Stimulated activated memory B cell treated with anti-CD40 and anti-IgM and Interleukin-4, amounts not matched to agents 10 μg/mL and 1 μg/mL and 100 μg/mL, for 72 hours (primary cell): Measurements from ENCODE around the gene KCNA4.
"Not testable (repeated sequence)": the region's sequence is repeated elsewhere in the genome, so short reads cannot be mapped to it uniquely, and the experiment has no call there.

Source experiments
- ATAC-seq: fragments of 150-1000 bp; cut with Tn5 transposase; 2 replicates; pipeline ENCODE4 v1.10.0; 2021
- H3K27ac Mint-ChIP-seq: one replicate; pipeline ENCODE4 v1.8.0; 2022; ENCODE audit warnings: mild to moderate bottlenecking, mixed read lengths
- H3K27me3 Mint-ChIP-seq: one replicate; pipeline ENCODE4 v1.8.0; 2022; ENCODE audit warnings: mixed read lengths
- H3K36me3 Mint-ChIP-seq: one replicate; pipeline ENCODE4 v1.8.0; 2022; ENCODE audit warnings: mixed read lengths
- H3K4me1 Mint-ChIP-seq: one replicate; pipeline ENCODE4 v1.8.0; 2022; ENCODE audit warnings: mixed read lengths
- H3K4me3 Mint-ChIP-seq: one replicate; pipeline ENCODE4 v1.8.0; 2022; ENCODE audit warnings: mild to moderate bottlenecking, moderate library complexity, mixed read lengths
- H3K9me3 Mint-ChIP-seq: one replicate; pipeline ENCODE4 v1.8.0; 2022; ENCODE audit warnings: mixed read lengths

The KCNA4 gene

GRCh38 chr11:30015725-30016412 is 961 bp downstream of the KCNA4 start:
- no peaks in the 10 kb centered on the region for H3K4me1 Mint-ChIP-seq
- H3K36me3 Mint-ChIP-seq: no peaks in the 10 kb centered on the region
- peaks cover 22% of the 10 kb centered on the region for H3K27me3 Mint-ChIP-seq
- no peak for ATAC-seq
- H3K4me3 Mint-ChIP-seq: no peak overlapping the region
- H3K27ac Mint-ChIP-seq: no peak overlapping the region
- no peaks in the 10 kb centered on the region for H3K9me3 Mint-ChIP-seq

- no peaks in the 10 kb centered on the region for H3K4me1 Mint-ChIP-seq
- no peaks in the 10 kb centered on the region for H3K36me3 Mint-ChIP-seq
- H3K27ac Mint-ChIP-seq: no peak overlapping the region
- no peaks in the 10 kb centered on the region for H3K9me3 Mint-ChIP-seq
- no peak for ATAC-seq
- no peak overlapping the region for H3K4me3 Mint-ChIP-seq
- peaks cover 3% of the 10 kb centered on the region for H3K27me3 Mint-ChIP-seq
Measured at GRCh38 chr11:30012346-30012745, 4.5 kb downstream of the KCNA4 start.

GRCh38 chr11:30009060-30009459 is 7.8 kb downstream of the KCNA4 start:
- no peaks in the 10 kb centered on the region for H3K9me3 Mint-ChIP-seq
- H3K4me3 Mint-ChIP-seq: no peak overlapping the region
- no peak overlapping the region for H3K27ac Mint-ChIP-seq
- H3K36me3 Mint-ChIP-seq: no peaks in the 10 kb centered on the region
- H3K4me1 Mint-ChIP-seq: no peaks in the 10 kb centered on the region
- ATAC-seq: no peak
- H3K27me3 Mint-ChIP-seq: no peaks in the 10 kb centered on the region

DNA sequence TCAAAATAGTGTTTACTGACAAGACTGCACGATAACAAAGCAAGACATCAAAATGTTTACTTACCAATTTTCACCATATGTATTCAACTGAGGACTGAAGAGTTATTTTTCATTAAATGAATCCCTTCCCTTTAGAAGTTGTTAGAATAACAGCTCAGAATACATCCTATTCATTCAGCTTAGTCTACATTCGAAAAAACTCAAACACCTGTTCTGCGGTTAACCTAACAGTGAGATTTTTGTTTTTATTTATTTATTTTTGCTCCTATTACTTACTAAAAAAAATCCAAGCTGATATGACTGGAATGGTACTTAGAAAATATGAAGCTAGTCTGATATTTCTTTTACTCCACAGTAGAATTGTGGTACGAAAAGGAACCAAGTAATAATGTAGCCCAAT is 10.0 kb downstream of the KCNA4 start:
- Mint-ChIP-seq H3K4me1 (no peaks in the 10 kb centered on the region), H3K4me3 (no peak overlapping the region), H3K27me3 (no peaks in the 10 kb centered on the region), H3K36me3 (no peaks in the 10 kb centered on the region), H3K27ac (no peak overlapping the region), H3K9me3 (no peaks in the 10 kb centered on the region)
- ATAC-seq: no peak

- no peaks in the 10 kb centered on the region for H3K27me3 Mint-ChIP-seq
- no peaks in the 10 kb centered on the region for H3K36me3 Mint-ChIP-seq
- no peak overlapping the region for H3K27ac Mint-ChIP-seq
- H3K9me3 Mint-ChIP-seq: no peaks in the 10 kb centered on the region
- no peak overlapping the region for H3K4me3 Mint-ChIP-seq
- no peak for ATAC-seq
- H3K4me1 Mint-ChIP-seq: no peaks in the 10 kb centered on the region
Measured at GRCh38 chr11:30002157-30002785, 14.6 kb downstream of the KCNA4 start.

DNA sequence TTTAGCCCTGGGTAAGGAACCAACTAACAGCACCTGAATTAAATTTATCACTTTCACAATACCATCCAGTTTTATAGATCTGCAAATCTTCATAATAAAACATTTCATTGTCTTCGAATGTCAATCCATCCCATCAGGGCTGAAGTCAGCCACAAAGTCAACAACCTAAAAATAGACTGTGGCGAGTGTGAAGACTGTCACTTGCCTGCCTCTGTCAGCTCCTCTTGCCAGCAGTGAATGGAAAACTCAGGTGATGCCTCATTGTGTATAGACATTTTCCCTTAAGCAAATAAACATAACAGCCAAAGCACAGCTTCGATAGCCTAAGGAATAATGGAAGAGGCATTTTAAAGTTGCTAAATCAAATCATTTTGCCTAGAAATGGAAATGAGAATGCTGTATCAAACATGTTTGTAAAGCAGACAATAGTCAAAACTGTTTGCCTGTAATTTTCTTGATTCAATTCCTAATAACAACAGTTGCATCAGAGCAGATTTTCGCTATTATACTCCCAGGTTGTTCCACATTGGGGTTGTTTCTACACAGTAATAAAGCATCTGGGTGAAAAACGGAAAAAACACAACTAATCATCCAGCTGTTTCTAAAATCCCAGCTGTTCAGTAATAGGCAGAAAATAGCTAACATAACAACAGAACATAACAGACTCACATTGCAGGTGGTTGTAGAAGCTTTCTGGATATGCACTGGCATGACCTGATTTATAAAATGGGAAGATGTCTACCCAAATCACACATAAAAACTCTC is 15.7 kb downstream of the KCNA4 start:
- no peak overlapping the region for H3K27ac Mint-ChIP-seq
- H3K36me3 Mint-ChIP-seq: no peaks in the 10 kb centered on the region
- H3K27me3 Mint-ChIP-seq: no peaks in the 10 kb centered on the region
- no peaks in the 10 kb centered on the region for H3K9me3 Mint-ChIP-seq
- no peak for ATAC-seq
- no peaks in the 10 kb centered on the region for H3K4me1 Mint-ChIP-seq
- H3K4me3 Mint-ChIP-seq: no peak overlapping the region

GRCh38 chr11:29996016-29996415 is 20.8 kb downstream of the KCNA4 start:
- Mint-ChIP-seq H3K4me1 (no peaks in the 10 kb centered on the region), H3K4me3 (no peak overlapping the region), H3K9me3 (no peaks in the 10 kb centered on the region)

GRCh38 chr11:29989174-29989970 is 27.5 kb downstream of the KCNA4 start:
- Mint-ChIP-seq H3K36me3 (no peaks in the 10 kb centered on the region), H3K4me3 (no peak overlapping the region), H3K9me3 (no peaks in the 10 kb centered on the region), H3K27me3 (no peaks in the 10 kb centered on the region), H3K27ac (no peak overlapping the region), H3K4me1 (no peaks in the 10 kb centered on the region)
- no peak for ATAC-seq

More at GRCh38 chr11:29996016-29996415, 20.8 kb downstream of the KCNA4 start:
- Mint-ChIP-seq H3K36me3 (no peaks in the 10 kb centered on the region), H3K27ac (no peak overlapping the region), H3K27me3 (no peaks in the 10 kb centered on the region)
- ATAC-seq: no peak

DNA sequence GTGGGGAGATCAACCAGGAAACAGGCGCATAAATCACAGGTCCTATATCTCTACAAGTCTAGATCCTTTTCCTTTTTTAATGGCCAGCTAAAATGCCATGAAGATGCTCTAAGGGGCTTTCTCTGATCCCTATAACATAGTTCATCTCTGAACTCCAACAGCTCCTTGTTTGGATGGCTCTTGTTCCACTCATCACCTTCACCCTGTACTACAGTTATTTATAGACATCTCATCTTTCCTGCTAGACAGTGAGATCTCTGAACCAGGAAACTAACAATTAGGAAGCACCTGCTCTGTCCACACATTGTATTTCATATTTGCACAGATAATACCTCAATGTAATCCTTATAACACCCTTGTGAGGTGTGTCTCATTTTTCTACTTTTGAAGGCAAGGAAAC is 31.6 kb downstream of the KCNA4 start:
- no peaks in the 10 kb centered on the region for H3K4me1 Mint-ChIP-seq
- H3K36me3 Mint-ChIP-seq: no peaks in the 10 kb centered on the region
- H3K9me3 Mint-ChIP-seq: no peaks in the 10 kb centered on the region
- no peaks in the 10 kb centered on the region for H3K27me3 Mint-ChIP-seq
- H3K27ac Mint-ChIP-seq: no peak overlapping the region
- H3K4me3 Mint-ChIP-seq: no peak overlapping the region
- no peak for ATAC-seq

DNA sequence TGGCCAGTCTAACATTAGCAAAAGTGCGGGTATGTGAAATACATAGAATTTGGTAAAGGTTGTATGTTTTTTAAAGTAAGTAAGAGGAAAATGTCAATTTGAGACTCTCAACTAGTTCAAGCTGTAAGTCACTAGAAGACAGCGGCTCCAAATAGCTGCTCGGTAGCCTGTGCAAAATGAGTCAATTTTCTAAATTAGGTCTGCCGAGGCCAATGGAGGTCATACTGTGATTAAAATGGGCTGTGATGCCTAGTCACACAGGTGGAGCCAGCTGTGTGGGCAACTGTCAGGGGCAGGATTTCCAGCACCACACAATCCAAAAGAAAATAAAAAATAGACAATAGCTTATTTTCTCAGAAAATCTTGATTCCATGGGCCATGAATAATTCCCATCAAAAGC is 32.3 kb downstream of the KCNA4 start:
- no peaks in the 10 kb centered on the region for H3K36me3 Mint-ChIP-seq
- ATAC-seq: no peak

DNA sequence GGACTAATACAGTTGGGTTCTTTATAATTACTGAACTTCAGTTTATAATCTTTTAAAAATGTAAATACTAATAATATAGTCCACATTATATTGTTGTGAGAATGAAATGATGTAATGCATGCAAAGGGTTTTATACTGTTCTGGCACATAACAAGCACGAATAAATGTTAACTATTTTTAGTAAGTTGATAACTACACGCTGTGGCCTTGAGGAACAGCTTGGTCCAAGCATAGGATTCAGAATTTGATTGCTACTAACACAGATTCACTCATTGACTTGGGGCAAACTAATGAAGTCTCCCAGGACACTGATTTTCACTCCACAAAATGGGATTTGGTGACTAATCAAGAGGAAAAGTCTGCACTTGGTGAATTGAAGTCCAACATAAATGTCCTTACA is 38.3 kb downstream of the KCNA4 start:
- H3K4me3 Mint-ChIP-seq: no peak overlapping the region
- no peak overlapping the region for H3K27ac Mint-ChIP-seq
- peaks cover 5% of the 10 kb centered on the region for H3K9me3 Mint-ChIP-seq
- H3K36me3 Mint-ChIP-seq: no peaks in the 10 kb centered on the region
- no peaks in the 10 kb centered on the region for H3K27me3 Mint-ChIP-seq
- no peaks in the 10 kb centered on the region for H3K4me1 Mint-ChIP-seq
- ATAC-seq: no peak

More for the DNA sequence above, 32.3 kb downstream of the KCNA4 start:
- Mint-ChIP-seq H3K9me3 (no peaks in the 10 kb centered on the region), H3K4me3 (no peak overlapping the region), H3K27ac (no peak overlapping the region), H3K4me1 (no peaks in the 10 kb centered on the region), H3K27me3 (no peaks in the 10 kb centered on the region)

DNA sequence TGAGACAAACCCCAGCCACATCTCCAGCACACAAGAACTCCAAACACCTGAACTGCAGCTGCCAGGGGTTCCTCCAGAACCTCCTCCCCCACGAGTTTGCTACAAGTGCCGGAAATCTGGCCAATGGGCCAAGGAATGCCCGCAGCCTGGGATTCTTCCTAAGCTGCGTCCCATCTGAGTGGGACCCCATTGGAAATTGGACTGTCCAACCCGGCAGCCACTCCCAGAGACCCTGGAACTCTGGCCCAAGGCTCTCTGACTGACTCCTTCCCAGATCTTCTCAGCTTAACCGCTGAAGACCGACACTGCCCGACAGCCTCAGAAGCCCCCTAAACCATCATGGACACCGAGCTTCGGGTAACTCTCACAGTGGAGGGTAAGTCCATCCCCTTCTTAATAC is 41.2 kb downstream of the KCNA4 start:
- not testable (repeated sequence) for H3K9me3 Mint-ChIP-seq, H3K4me1 Mint-ChIP-seq, H3K36me3 Mint-ChIP-seq, H3K27me3 Mint-ChIP-seq, ATAC-seq, H3K4me3 Mint-ChIP-seq, H3K27ac Mint-ChIP-seq

- Mint-ChIP-seq H3K27me3 (no peaks in the 10 kb centered on the region), H3K9me3 (peaks cover 3% of the 10 kb centered on the region), H3K36me3 (no peaks in the 10 kb centered on the region), H3K27ac (no peak overlapping the region), H3K4me3 (no peak overlapping the region), H3K4me1 (no peaks in the 10 kb centered on the region)
- ATAC-seq: no peak
Measured at GRCh38 chr11:29963796-29964195, 53.0 kb downstream of the KCNA4 start.

GRCh38 chr11:29963036-29963435 is 53.8 kb downstream of the KCNA4 start:
- Mint-ChIP-seq H3K9me3 (peaks cover 3% of the 10 kb centered on the region), H3K4me1 (no peaks in the 10 kb centered on the region), H3K27me3 (no peaks in the 10 kb centered on the region), H3K36me3 (no peaks in the 10 kb centered on the region), H3K27ac (no peak overlapping the region), H3K4me3 (no peak overlapping the region)
- ATAC-seq: no peak

DNA sequence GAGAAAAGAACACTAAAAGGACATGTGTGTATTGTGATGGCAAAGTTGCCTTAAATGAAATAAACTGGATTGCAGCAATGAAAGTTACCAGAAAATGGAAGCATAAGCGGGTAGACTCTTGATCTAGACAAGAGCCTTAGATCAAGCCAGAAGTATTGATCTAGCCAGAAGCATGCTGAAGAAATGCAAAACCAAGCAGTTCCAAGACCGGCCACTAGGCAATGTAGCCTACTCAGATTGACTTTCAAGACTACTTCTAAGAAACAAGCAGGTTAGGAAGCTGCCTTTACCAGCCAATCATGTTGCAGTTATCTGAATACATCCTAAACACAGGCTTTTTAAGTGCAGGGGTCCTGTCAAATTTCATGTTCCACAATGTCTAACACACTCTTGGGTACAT is 54.6 kb downstream of the KCNA4 start:
- peaks cover 3% of the 10 kb centered on the region for H3K9me3 Mint-ChIP-seq
- no peak for ATAC-seq

More for the DNA sequence above, 54.6 kb downstream of the KCNA4 start:
- H3K27me3 Mint-ChIP-seq: no peaks in the 10 kb centered on the region
- H3K27ac Mint-ChIP-seq: no peak overlapping the region
- H3K4me3 Mint-ChIP-seq: no peak overlapping the region
- no peaks in the 10 kb centered on the region for H3K4me1 Mint-ChIP-seq
- no peaks in the 10 kb centered on the region for H3K36me3 Mint-ChIP-seq
